C4-2B (cell line): ENCODE data around the gene MYO6.

ENCODE experiments used
- CTCF ChIP-seq: fragments of 450-650 bp; conservative IDR thresholded peaks from 2 replicates; pipeline ENCODE4 v1.5.1; 2017; ENCODE audit warnings: mild to moderate bottlenecking
- ZFX ChIP-seq: fragments of 450-650 bp; IDR thresholded peaks from 2 replicates; pipeline ENCODE4 v1.6.1; 2017

GRCh38 chr6:75906871-75907270, 157.8 kb downstream of the MYO6 start:
- TF ChIP-seq CTCF, result no peak
- no peak for TF ChIP-seq ZFX
